NT2/D1 (cell line): ENCODE data around the gene TTLL5.
A peak's percentile ranks its signal among the peaks of the same experiment; 100 is the strongest.

Experiments
- DNase-seq: peaks from one replicate; pipeline ENCODE4 v3.0.0-alpha.2; 2011; ENCODE audit warnings: low read depth, low spot score
- H3K27me3 ChIP-seq: 2 replicates; pipeline ENCODE4 v1.6.0; 2011; ENCODE audit warnings: mild to moderate bottlenecking; ENCODE audit not compliant: insufficient read length, insufficient read depth
- H3K36me3 ChIP-seq: 2 replicates; pipeline ENCODE4 v1.6.1; 2011; ENCODE audit warnings: mild to moderate bottlenecking, low read length, mixed read lengths; ENCODE audit not compliant: insufficient read depth, insufficient read length
- H3K4me1 ChIP-seq: 2 replicates; pipeline ENCODE4 v1.5.1; 2011; ENCODE audit not compliant: insufficient read depth, insufficient read length
- H3K4me3 ChIP-seq: 2 replicates; pipeline ENCODE4 v1.5.1; 2011; ENCODE audit warnings: low read depth; ENCODE audit not compliant: insufficient read length
- H3K9ac ChIP-seq: 2 replicates; pipeline ENCODE4 v1.6.0; 2011; ENCODE audit warnings: low read depth; ENCODE audit not compliant: insufficient read length
- H3K9me3 ChIP-seq: 2 replicates; pipeline ENCODE4 v1.5.1; 2011; ENCODE audit warnings: mild to moderate bottlenecking, low read length; ENCODE audit not compliant: insufficient read depth
- SUZ12 ChIP-seq: IDR thresholded peaks from 2 replicates; pipeline ENCODE4 v1.6.1; 2011; ENCODE audit not compliant: insufficient read length, insufficient read depth; ENCODE audit errors: extremely low read depth
- YY1 ChIP-seq: IDR thresholded peaks from 2 replicates; pipeline ENCODE4 v1.6.1; 2011; ENCODE audit not compliant: insufficient read length, insufficient read depth
- ZNF274 ChIP-seq: IDR thresholded peaks from 2 replicates; pipeline ENCODE4 v1.6.1; 2011; ENCODE audit warnings: mild to moderate bottlenecking, low read depth, low read length

Gene TTLL5

DNA sequence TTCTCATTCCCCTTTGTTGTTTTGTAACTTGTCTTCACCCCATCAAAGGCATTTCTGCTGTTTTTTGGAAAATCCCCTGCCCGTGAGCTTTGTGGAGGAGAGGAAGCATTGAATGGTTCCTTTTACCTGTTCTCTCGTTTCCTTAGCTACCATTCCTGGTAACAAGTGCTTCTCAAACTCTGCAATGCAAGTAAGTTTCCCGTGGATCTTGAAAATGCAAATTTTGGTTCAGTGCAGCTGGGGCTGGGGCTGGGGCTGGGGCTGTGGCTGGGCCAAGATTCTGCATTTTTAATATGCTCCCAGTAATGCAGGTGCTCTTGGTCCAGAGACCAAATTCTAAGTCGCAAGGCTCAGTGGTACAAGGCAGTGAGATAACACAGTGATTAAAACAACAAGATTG lies 151.6 kb downstream of the TTLL5 start:
- Histone ChIP-seq H3K27me3 (no peaks in the 10 kb centered on the region), H3K9me3 (no peaks in the 10 kb centered on the region), H3K4me1 (peaks cover 2% of the 10 kb centered on the region), H3K36me3 (no peaks in the 10 kb centered on the region), H3K9ac (no peak overlapping the region), H3K4me3 (no peak overlapping the region)
- DNase-seq = peak; percentile 3
- TF ChIP-seq YY1 (no peak), SUZ12 (no peak), ZNF274 (no peak)

GRCh38 chr14:75820761-75821160 lies 159.7 kb downstream of the TTLL5 start:
- H3K36me3 ChIP-seq = peaks cover 10% of the 10 kb centered on the region

DNA sequence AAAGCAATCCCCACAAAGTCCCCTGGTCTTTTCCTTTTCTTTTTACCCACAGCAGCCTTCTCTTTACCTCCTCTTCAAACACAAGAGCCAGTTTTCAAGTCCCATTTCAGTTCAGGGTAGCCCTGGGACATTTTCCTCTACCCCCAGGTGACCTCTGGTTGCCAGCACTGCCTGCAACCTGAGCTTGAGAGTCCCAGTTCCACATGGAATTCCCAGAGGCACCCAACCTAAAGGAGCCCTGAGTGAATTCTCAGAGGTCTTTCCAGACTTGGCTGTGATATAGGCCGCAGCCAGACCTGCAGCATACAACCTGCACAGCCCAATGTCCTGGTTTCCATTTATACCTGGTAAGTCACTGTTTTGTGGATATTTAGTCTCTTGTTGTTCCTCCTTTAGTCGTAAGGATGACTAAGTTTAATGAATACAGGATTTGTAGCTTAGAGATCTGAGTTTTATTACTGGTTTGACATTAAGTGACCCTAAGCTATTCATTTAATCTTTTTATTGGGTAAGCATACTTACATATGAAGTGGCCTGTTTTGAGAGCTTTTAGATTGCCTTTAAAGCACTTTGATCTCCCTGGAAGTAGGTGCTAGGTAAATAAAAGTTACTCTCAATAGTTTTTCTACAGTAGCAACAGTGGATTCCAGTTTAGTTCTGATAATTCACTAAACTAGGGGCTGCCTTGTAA lies 160.9 kb downstream of the TTLL5 start:
- H3K9ac ChIP-seq = no peak overlapping the region
- no peak for DNase-seq

More at GRCh38 chr14:75820761-75821160, 159.7 kb downstream of the TTLL5 start:
- TF ChIP-seq YY1 (no peak), SUZ12 (no peak), ZNF274 (no peak)
- Histone ChIP-seq H3K4me3 (no peak overlapping the region), H3K9me3 (no peaks in the 10 kb centered on the region), H3K9ac (no peak overlapping the region), H3K4me1 (no peaks in the 10 kb centered on the region), H3K27me3 (no peaks in the 10 kb centered on the region)
- no peak for DNase-seq

DNA sequence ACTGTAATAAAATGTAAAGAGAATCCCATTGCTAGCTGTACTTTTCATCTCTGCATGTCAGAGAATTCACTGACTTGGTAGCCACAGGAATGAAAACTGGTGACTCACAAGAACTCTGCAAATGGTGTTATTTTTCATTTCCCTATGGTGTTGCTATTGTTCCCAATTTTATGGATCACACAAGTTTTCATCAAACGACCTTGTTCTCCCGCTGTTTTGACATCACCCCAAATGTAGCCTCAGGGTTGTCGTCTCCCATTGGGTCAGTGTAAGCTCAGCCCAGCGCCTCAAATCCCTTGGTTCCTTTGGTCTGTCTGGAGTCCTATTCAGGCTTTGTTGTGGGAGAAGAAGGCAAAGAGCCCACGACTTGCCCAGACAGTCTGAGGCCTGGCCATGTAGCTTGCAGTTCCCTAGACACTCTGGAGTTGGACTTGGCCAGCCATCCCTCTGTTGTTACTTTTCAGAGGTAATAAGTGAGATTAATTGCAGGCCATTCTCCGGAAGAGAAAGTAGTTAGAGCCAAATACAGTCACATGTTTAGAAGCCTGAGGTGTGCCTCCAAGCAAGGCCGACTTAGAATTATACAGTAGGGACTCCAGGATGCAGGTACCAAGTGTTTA lies 161.6 kb downstream of the TTLL5 start:
- Histone ChIP-seq H3K4me1 (no peaks in the 10 kb centered on the region), H3K9me3 (no peaks in the 10 kb centered on the region), H3K36me3 (peaks cover 10% of the 10 kb centered on the region), H3K4me3 (no peak overlapping the region), H3K9ac (no peak overlapping the region), H3K27me3 (no peaks in the 10 kb centered on the region)
- DNase-seq = no peak
- no peak for TF ChIP-seq SUZ12
- no peak for TF ChIP-seq YY1
- no peak for TF ChIP-seq ZNF274

More for the DNA sequence above, 160.9 kb downstream of the TTLL5 start:
- no peaks in the 10 kb centered on the region for H3K4me1 ChIP-seq
- H3K4me3 ChIP-seq = no peak overlapping the region
- H3K9me3 ChIP-seq = no peaks in the 10 kb centered on the region
- H3K36me3 ChIP-seq = peaks cover 10% of the 10 kb centered on the region
- TF ChIP-seq SUZ12 = no peak
- TF ChIP-seq ZNF274 = no peak
- no peak for TF ChIP-seq YY1
- H3K27me3 ChIP-seq = no peaks in the 10 kb centered on the region

DNA sequence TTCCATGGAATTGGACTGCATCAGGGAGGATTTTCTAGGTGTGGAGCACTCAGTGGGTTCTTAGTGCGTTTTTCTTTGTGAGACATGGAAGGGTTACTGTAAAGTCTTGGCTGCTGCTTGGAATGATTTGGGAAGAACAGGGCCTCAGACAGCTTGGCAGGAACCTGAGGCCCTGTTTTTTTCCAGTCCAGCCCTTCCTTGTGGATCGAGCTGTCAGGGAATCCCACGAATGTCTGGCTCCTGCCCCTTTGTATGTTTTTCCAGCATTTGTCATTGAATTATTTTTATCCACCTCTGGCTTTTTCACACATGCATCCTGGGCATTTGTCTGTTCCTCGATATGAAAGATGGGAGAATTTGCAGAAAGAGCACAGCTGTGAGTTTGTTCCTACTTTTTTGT lies 162.3 kb downstream of the TTLL5 start:
- Histone ChIP-seq H3K4me1 (no peaks in the 10 kb centered on the region), H3K9me3 (no peaks in the 10 kb centered on the region), H3K4me3 (no peak overlapping the region), H3K27me3 (no peaks in the 10 kb centered on the region), H3K9ac (no peak overlapping the region), H3K36me3 (peaks cover 10% of the 10 kb centered on the region)
- TF ChIP-seq ZNF274 (no peak), YY1 (no peak), SUZ12 (no peak)
- DNase-seq = no peak

GRCh38 chr14:75824318-75824717 lies 163.3 kb downstream of the TTLL5 start:
- H3K4me3 ChIP-seq = no peak overlapping the region

GRCh38 chr14:75825147-75825592 lies 164.1 kb downstream of the TTLL5 start:
- no peak overlapping the region for H3K4me3 ChIP-seq
- DNase-seq = no peak
- TF ChIP-seq YY1 (no peak), ZNF274 (no peak), SUZ12 (no peak)
- H3K9me3 ChIP-seq = no peaks in the 10 kb centered on the region
- H3K36me3 ChIP-seq = peaks cover 4% of the 10 kb centered on the region
- no peaks in the 10 kb centered on the region for H3K27me3 ChIP-seq
- no peaks in the 10 kb centered on the region for H3K4me1 ChIP-seq
- no peak overlapping the region for H3K9ac ChIP-seq

More at GRCh38 chr14:75824318-75824717, 163.3 kb downstream of the TTLL5 start:
- no peak for DNase-seq
- Histone ChIP-seq H3K9me3 (no peaks in the 10 kb centered on the region), H3K36me3 (peaks cover 10% of the 10 kb centered on the region), H3K4me1 (no peaks in the 10 kb centered on the region), H3K9ac (no peak overlapping the region), H3K27me3 (no peaks in the 10 kb centered on the region)
- TF ChIP-seq YY1 = no peak
